Neural progenitor cell (in vitro differentiated cells): ENCODE results near the gene VWF. TPM values are rescaled to one million over a fixed set of nuclear protein-coding genes. Genes with fewer than 3 reads are reported as not detected.

Experiments used
- DNase-seq: peaks from one replicate; pipeline ENCODE4 v3.0.0-alpha.2; 2016; ENCODE audit warnings: low spot score
- H2AFZ ChIP-seq: fragments of 200-600 bp; sonication (generic); replicated peaks from 2 replicates; pipeline ENCODE4 v1.6.1; 2016; ENCODE audit warnings: antibody characterized with exemption
- H3F3A ChIP-seq: fragments of 200-600 bp; sonication (generic); 2 replicates; pipeline ENCODE4 v1.6.1; 2016; ENCODE audit warnings: antibody characterized with exemption, low read depth
- H3K27ac ChIP-seq: fragments of 200-600 bp; sonication (generic); 2 replicates; pipeline ENCODE4 v1.5.1; 2016; ENCODE audit warnings: mild to moderate bottlenecking
- H3K27me3 ChIP-seq: fragments of 200-600 bp; sonication (generic); 2 replicates; pipeline ENCODE4 v1.6.1; 2016; ENCODE audit warnings: mild to moderate bottlenecking, moderate library complexity
- H3K36me3 ChIP-seq: fragments of 200-600 bp; sonication (generic); 2 replicates; pipeline ENCODE4 v1.5.1; 2016
- H3K4me1 ChIP-seq: fragments of 200-600 bp; sonication (generic); 2 replicates; pipeline ENCODE4 v1.6.1; 2016; ENCODE audit warnings: mixed run types
- H3K4me2 ChIP-seq: fragments of 200-600 bp; sonication (generic); 2 replicates; pipeline ENCODE4 v1.6.1; 2016
- H3K4me3 ChIP-seq: fragments of 200-600 bp; sonication (generic); 2 replicates; pipeline ENCODE4 v1.5.1; 2016
- H3K79me2 ChIP-seq: fragments of 200-600 bp; sonication (generic); 2 replicates; pipeline ENCODE4 v1.6.1; 2016; ENCODE audit warnings: low read depth
- H3K9ac ChIP-seq: fragments of 200-600 bp; sonication (generic); 2 replicates; pipeline ENCODE4 v1.6.1; 2016
- H3K9me3 ChIP-seq: fragments of 200-600 bp; sonication (generic); 2 replicates; pipeline ENCODE4 v1.5.1; 2016; ENCODE audit warnings: low read depth
- H4K20me1 ChIP-seq: fragments of 200-600 bp; sonication (generic); 2 replicates; pipeline ENCODE4 v1.6.1; 2016; ENCODE audit warnings: low read depth
- H3K27ac Mint-ChIP-seq: 3 replicates; pipeline ENCODE4 v1.8.0; 2021; ENCODE audit warnings: mixed read lengths
- H3K27me3 Mint-ChIP-seq: 2 replicates; pipeline ENCODE4 v1.8.0; 2022; ENCODE audit warnings: low read depth, mild to moderate bottlenecking, inconsistent platforms, moderate library complexity, mixed read lengths; ENCODE audit not compliant: insufficient read depth
- H3K36me3 Mint-ChIP-seq: 3 replicates; pipeline ENCODE4 v1.8.0; 2021; ENCODE audit warnings: mixed read lengths
- H3K4me1 Mint-ChIP-seq: 3 replicates; pipeline ENCODE4 v1.8.0; 2021; ENCODE audit warnings: mixed read lengths
- H3K4me3 Mint-ChIP-seq: 3 replicates; pipeline ENCODE4 v1.8.0; 2021; ENCODE audit warnings: mild to moderate bottlenecking, moderate library complexity, mixed read lengths
- H3K9me3 Mint-ChIP-seq: 3 replicates; pipeline ENCODE4 v1.8.0; 2020; ENCODE audit warnings: mixed read lengths
- EZH2 ChIP-seq: fragments of 200-600 bp; sonication (generic); IDR thresholded peaks from 2 replicates; pipeline ENCODE4 v1.6.1; 2017; ENCODE audit warnings: antibody characterized with exemption, mild to moderate bottlenecking, moderate library complexity
- EZH2phosphoT487 ChIP-seq: fragments of 200-600 bp; sonication (generic); IDR thresholded peaks from 2 replicates; pipeline ENCODE4 v1.6.1; 2017; ENCODE audit warnings: antibody characterized with exemption
- total RNA-seq: library from RNA; depleted of rRNA; stranded (reverse); fragments of >200 nt; gene quantifications from 2 replicates; pipeline ENCODE4 v1.2.3, GENCODE V29; 2015; ENCODE audit warnings: low replicate concordance
- TF ChIP-seq, protein P1 (sequence below): fragments of 200-600 bp; sonication (generic); IDR thresholded peaks from 2 replicates; pipeline ENCODE4 v1.5.1; 2017; ENCODE audit warnings: antibody characterized with exemption, mild to moderate bottlenecking

VWF gene
- total RNA-seq, 1 donor from 2014 or later, result 8.0 TPM

DNA sequence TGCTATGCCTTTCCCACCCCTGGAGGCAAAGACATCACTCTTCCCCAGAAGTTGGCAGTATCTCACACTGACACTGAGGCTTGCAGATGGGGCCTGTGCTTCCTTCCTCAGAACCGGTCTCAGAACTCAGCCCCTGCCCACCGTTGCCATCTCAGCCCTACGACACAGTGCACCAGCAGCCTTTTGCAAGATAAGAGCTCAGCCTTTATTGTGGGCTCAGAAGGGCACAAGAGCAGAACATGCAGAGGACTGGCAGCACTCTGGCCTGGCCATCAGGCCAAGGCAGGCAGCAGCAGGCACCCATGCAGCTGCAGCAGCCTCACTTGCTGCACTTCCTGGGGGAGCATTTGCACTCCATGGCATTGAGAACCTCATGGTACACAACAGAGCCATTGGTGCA is 175.8 kb downstream of the VWF start:
- peaks cover 6% of the 10 kb centered on the region for H3K9me3 Mint-ChIP-seq
- Histone ChIP-seq H3K36me3 (no peaks in the 10 kb centered on the region), H3F3A (peaks cover 6% of the 10 kb centered on the region), H3K9me3 (no peaks in the 10 kb centered on the region), H3K27ac (no peak overlapping the region), H3K4me2 (no peak overlapping the region), H4K20me1 (no peaks in the 10 kb centered on the region), H3K27me3 (peaks cover 36% of the 10 kb centered on the region), H3K4me3 (no peak overlapping the region), H2AFZ (no peak overlapping the region), H3K79me2 (no peaks in the 10 kb centered on the region), H3K4me1 (peaks cover 20% of the 10 kb centered on the region), H3K9ac (no peak overlapping the region)
- no peak for DNase-seq
- H3K36me3 Mint-ChIP-seq, result no peaks in the 10 kb centered on the region
- H3K4me3 Mint-ChIP-seq, result no peak overlapping the region
- H3K27ac Mint-ChIP-seq, result no peak overlapping the region
- peaks cover 21% of the 10 kb centered on the region for H3K27me3 Mint-ChIP-seq
- TF ChIP-seq, protein P1, sequence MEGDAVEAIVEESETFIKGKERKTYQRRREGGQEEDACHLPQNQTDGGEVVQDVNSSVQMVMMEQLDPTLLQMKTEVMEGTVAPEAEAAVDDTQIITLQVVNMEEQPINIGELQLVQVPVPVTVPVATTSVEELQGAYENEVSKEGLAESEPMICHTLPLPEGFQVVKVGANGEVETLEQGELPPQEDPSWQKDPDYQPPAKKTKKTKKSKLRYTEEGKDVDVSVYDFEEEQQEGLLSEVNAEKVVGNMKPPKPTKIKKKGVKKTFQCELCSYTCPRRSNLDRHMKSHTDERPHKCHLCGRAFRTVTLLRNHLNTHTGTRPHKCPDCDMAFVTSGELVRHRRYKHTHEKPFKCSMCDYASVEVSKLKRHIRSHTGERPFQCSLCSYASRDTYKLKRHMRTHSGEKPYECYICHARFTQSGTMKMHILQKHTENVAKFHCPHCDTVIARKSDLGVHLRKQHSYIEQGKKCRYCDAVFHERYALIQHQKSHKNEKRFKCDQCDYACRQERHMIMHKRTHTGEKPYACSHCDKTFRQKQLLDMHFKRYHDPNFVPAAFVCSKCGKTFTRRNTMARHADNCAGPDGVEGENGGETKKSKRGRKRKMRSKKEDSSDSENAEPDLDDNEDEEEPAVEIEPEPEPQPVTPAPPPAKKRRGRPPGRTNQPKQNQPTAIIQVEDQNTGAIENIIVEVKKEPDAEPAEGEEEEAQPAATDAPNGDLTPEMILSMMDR, result no peak
- TF ChIP-seq EZH2 (no peak), EZH2phosphoT487 (no peak)
- H3K4me1 Mint-ChIP-seq, result peaks cover 21% of the 10 kb centered on the region

GRCh38 chr12:5947006-5947405 is 177.5 kb downstream of the VWF start:
- H3K27me3 ChIP-seq, result peaks cover 36% of the 10 kb centered on the region

GRCh38 chr12:5946388-5946787 is 178.1 kb downstream of the VWF start:
- H3K4me2 ChIP-seq, result no peak overlapping the region
- H3K9ac ChIP-seq, result no peak overlapping the region
- no peaks in the 10 kb centered on the region for H3K79me2 ChIP-seq
- H2AFZ ChIP-seq, result no peak overlapping the region
- peaks cover 36% of the 10 kb centered on the region for H3K27me3 ChIP-seq
- peaks cover 6% of the 10 kb centered on the region for H3K9me3 Mint-ChIP-seq
- H3K27ac ChIP-seq, result no peak overlapping the region
- DNase-seq, result no peak
- H3K36me3 Mint-ChIP-seq, result peaks cover 2% of the 10 kb centered on the region
- no peaks in the 10 kb centered on the region for H4K20me1 ChIP-seq
- peak overlapping the region; percentile 88 for H3K4me3 Mint-ChIP-seq
- no peak overlapping the region for H3K4me3 ChIP-seq
- peaks cover 21% of the 10 kb centered on the region for H3K27me3 Mint-ChIP-seq
- H3K36me3 ChIP-seq, result no peaks in the 10 kb centered on the region
- peaks cover 6% of the 10 kb centered on the region for H3F3A ChIP-seq
- H3K4me1 ChIP-seq, result peaks cover 20% of the 10 kb centered on the region
- no peaks in the 10 kb centered on the region for H3K9me3 ChIP-seq
- no peak overlapping the region for H3K27ac Mint-ChIP-seq
- peaks cover 19% of the 10 kb centered on the region for H3K4me1 Mint-ChIP-seq
- no peak for TF ChIP-seq EZH2phosphoT487
- TF ChIP-seq, protein P1, result no peak
- TF ChIP-seq EZH2, result no peak

More at GRCh38 chr12:5947006-5947405, 177.5 kb downstream of the VWF start:
- Mint-ChIP-seq H3K36me3 (peaks cover under 1% of the 10 kb centered on the region), H3K4me3 (no peak overlapping the region), H3K9me3 (peaks cover 6% of the 10 kb centered on the region), H3K4me1 (peaks cover 21% of the 10 kb centered on the region), H3K27me3 (peaks cover 21% of the 10 kb centered on the region), H3K27ac (no peak overlapping the region)
- Histone ChIP-seq H4K20me1 (no peaks in the 10 kb centered on the region), H3K36me3 (no peaks in the 10 kb centered on the region), H2AFZ (no peak overlapping the region), H3K27ac (no peak overlapping the region), H3K4me2 (no peak overlapping the region), H3K4me3 (no peak overlapping the region), H3K9ac (no peak overlapping the region), H3K9me3 (no peaks in the 10 kb centered on the region), H3K79me2 (no peaks in the 10 kb centered on the region), H3K4me1 (peaks cover 20% of the 10 kb centered on the region), H3F3A (peaks cover 6% of the 10 kb centered on the region)
- no peak for TF ChIP-seq EZH2
- DNase-seq, result no peak

GRCh38 chr12:5945071-5946008 is 179.1 kb downstream of the VWF start, which contains the start of gene ANO2:
Gene ANO2, minus strand, starts transcription at chr12:5945259. Its CDS starts 42 bp downstream, at chr12:5945217.
- peaks cover 21% of the 10 kb centered on the region for H3K27me3 Mint-ChIP-seq
- H3K9me3 ChIP-seq, result no peaks in the 10 kb centered on the region
- H3K36me3 ChIP-seq, result no peaks in the 10 kb centered on the region
- no peaks in the 10 kb centered on the region for H3K79me2 ChIP-seq
- no peak within 1 kb of the TSS for H3K27ac ChIP-seq
- peak; percentile 90 for DNase-seq
- peak within 1 kb of the TSS; percentile 70 for H3K4me3 ChIP-seq
- H3F3A ChIP-seq, result peaks cover 6% of the 10 kb centered on the region
- H2AFZ ChIP-seq, result peak within 1 kb of the TSS; percentile 96
- no peak within 1 kb of the TSS for H3K9ac ChIP-seq
- H3K27ac Mint-ChIP-seq, result peak within 1 kb of the TSS; percentile 61
- peaks cover 13% of the 10 kb centered on the region for H3K4me1 ChIP-seq
- peaks cover 6% of the 10 kb centered on the region for H3K9me3 Mint-ChIP-seq
- H4K20me1 ChIP-seq, result no peaks in the 10 kb centered on the region
- H3K27me3 ChIP-seq, result peaks cover 36% of the 10 kb centered on the region
- H3K4me1 Mint-ChIP-seq, result peaks cover 16% of the 10 kb centered on the region
- H3K4me2 ChIP-seq, result peak within 1 kb of the TSS; percentile 85
- TF ChIP-seq EZH2phosphoT487 (no peak), EZH2 (no peak)
- TF ChIP-seq, protein P1, result no peak
- H3K4me3 Mint-ChIP-seq, result peak within 1 kb of the TSS; percentile 88
- peaks cover 4% of the 10 kb centered on the region for H3K36me3 Mint-ChIP-seq
